BLaER1 (cell line): ENCODE measurements around the gene BMPR1B.
A peak's percentile ranks its signal among the peaks of the same experiment; 100 is the strongest.

Experiments used
- H3K27ac ChIP-seq: shearing (Covaris generic); formaldehyde crosslinking; 2 replicates; pipeline ENCODE4 v1.8.1; 2022
- H3K27me3 ChIP-seq: shearing (Covaris generic); formaldehyde crosslinking; 2 replicates; pipeline ENCODE4 v1.8.1; 2022
- H3K36me3 ChIP-seq: shearing (Covaris generic); formaldehyde crosslinking; 2 replicates; pipeline ENCODE4 v1.8.1; 2022
- H3K4me1 ChIP-seq: shearing (Covaris generic); formaldehyde crosslinking; 2 replicates; pipeline ENCODE4 v1.8.1; 2022
- H3K4me2 ChIP-seq: shearing (Covaris generic); formaldehyde crosslinking; 2 replicates; pipeline ENCODE4 v1.8.1; 2022
- H3K4me3 ChIP-seq: shearing (Covaris generic); formaldehyde crosslinking; 2 replicates; pipeline ENCODE4 v1.8.1; 2022
- H3K9ac ChIP-seq: shearing (Covaris generic); formaldehyde crosslinking; 2 replicates; pipeline ENCODE4 v1.8.1; 2022
- H3K9me3 ChIP-seq: shearing (Covaris generic); formaldehyde crosslinking; 2 replicates; pipeline ENCODE4 v1.8.1; 2022
- H4K20me1 ChIP-seq: shearing (Covaris generic); formaldehyde crosslinking; 2 replicates; pipeline ENCODE4 v1.8.1; 2022
- Cebpa-rat ChIP-seq: shearing (Covaris generic); IDR thresholded peaks from 2 replicates; pipeline ENCODE4 v1.8.1; 2022

The BMPR1B gene

DNA sequence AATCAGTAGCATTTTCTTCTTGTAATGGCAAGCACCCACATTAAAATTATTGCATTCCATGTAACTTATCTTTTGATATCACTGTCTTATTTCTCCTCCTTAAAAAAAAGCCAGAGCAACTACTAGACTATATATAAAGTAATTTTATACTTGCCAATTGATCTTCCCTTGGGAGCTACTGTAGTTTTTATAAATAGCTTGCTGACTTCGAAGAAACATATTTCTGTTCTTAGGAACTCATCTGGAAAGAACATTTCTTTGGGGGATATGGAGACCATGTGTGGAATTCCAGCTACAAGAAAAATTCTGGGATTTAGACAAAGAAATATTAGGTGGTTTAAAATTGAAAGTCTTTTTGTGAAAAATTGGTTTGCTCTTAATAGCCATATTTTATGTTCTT, 94.9 kb downstream of the BMPR1B start:
- H3K4me2 ChIP-seq: peak overlapping the region; percentile 19; the same call in 1 of the 2 replicates
- no peak overlapping the region for H3K27ac ChIP-seq
- H3K4me1 ChIP-seq: peaks cover 6% of the 10 kb centered on the region
- no peaks in the 10 kb centered on the region for H3K36me3 ChIP-seq
- no peak overlapping the region for H3K4me3 ChIP-seq
- no peaks in the 10 kb centered on the region for H3K9me3 ChIP-seq
- no peak for TF ChIP-seq Cebpa-rat
- no peak overlapping the region for H3K9ac ChIP-seq
- H4K20me1 ChIP-seq: no peaks in the 10 kb centered on the region
- H3K27me3 ChIP-seq: no peaks in the 10 kb centered on the region

DNA sequence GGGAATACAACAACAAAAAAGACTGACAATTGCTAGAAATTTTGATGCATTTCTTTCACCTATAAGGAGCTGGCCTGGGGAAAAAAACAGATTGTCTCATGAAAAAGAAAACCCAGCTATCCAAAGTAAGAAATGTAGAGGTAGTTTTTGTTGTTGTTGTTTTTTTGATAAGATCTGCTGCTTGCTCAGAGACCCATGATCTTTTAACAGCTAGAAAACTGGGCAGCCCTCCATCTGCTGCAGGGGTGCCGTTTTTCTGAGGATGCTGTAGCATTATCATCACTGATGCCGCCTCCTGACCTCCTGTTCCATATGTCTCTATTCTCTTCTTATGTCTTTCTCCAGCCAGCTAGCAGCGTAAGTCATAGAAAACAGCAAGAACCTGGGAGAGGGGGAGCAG, 98.3 kb downstream of the BMPR1B start:
- H3K27me3 ChIP-seq: no peaks in the 10 kb centered on the region
- no peaks in the 10 kb centered on the region for H3K9me3 ChIP-seq
- no peaks in the 10 kb centered on the region for H3K36me3 ChIP-seq
- H3K4me3 ChIP-seq: no peak overlapping the region
- H3K4me1 ChIP-seq: peaks cover 14% of the 10 kb centered on the region
- no peak overlapping the region for H3K9ac ChIP-seq
- H3K27ac ChIP-seq: no peak overlapping the region
- no peaks in the 10 kb centered on the region for H4K20me1 ChIP-seq
- TF ChIP-seq Cebpa-rat: no peak
- no peak overlapping the region for H3K4me2 ChIP-seq

DNA sequence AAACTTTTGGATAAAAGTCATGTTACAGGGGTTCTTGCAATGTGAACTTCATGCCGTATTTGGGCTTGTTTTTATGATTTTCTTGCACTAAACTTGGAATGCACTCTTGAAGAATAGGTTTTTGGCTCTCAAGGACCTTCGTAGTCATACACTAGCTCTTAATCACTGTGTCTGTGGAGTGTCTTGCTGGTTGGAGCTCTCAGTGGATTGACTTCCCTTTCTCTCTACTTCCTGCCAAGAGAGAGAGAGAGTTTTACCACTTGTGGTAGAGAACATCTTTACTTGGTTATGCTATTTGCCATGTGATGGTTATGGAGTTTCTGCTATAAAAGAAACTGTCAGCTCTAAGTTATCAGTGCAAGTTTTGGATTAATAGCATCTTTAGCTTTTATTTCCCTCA, 112.4 kb downstream of the BMPR1B start:
- H3K9me3 ChIP-seq: no peaks in the 10 kb centered on the region
- H4K20me1 ChIP-seq: no peaks in the 10 kb centered on the region
- no peak overlapping the region for H3K4me2 ChIP-seq
- no peak overlapping the region for H3K9ac ChIP-seq
- H3K27ac ChIP-seq: no peak overlapping the region
- TF ChIP-seq Cebpa-rat: no peak
- no peak overlapping the region for H3K4me3 ChIP-seq
- H3K36me3 ChIP-seq: no peaks in the 10 kb centered on the region
- H3K27me3 ChIP-seq: no peaks in the 10 kb centered on the region
- no peaks in the 10 kb centered on the region for H3K4me1 ChIP-seq

DNA sequence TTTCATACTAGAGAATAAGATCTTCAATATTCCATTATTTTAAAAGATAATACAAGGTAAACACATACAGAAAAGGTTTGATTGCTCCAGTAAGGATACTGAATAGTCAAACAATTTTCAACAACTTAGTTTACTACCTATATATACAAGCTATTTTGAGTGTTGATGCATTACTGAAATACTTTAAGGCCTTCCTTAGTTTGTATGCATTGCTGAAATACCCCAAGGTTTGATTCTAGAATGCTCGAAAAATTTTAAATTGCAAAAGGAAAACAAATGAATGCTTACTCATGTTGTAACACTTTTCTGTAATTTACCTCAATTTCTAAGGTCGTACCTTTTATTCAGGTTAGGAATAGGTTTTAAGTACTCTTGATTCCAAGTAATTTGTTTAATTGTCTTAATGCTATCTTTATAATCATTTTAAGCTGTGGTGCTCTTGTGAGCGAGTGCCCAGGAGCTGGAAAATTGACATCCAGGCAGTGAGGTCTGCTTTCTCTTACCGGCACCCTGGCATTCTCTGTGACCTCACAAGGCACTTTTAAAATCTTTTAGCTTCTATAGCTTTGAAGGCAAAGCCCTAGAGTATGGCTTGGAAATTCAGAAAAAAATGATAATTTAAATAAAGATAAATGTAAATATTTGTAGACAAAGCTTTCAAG, 114.0 kb downstream of the BMPR1B start:
- Histone ChIP-seq H3K9me3 (no peaks in the 10 kb centered on the region), H3K27ac (no peak overlapping the region), H3K4me1 (no peaks in the 10 kb centered on the region), H4K20me1 (no peaks in the 10 kb centered on the region), H3K4me2 (no peak overlapping the region), H3K9ac (no peak overlapping the region), H3K27me3 (no peaks in the 10 kb centered on the region), H3K4me3 (no peak overlapping the region), H3K36me3 (no peaks in the 10 kb centered on the region)
- no peak for TF ChIP-seq Cebpa-rat

DNA sequence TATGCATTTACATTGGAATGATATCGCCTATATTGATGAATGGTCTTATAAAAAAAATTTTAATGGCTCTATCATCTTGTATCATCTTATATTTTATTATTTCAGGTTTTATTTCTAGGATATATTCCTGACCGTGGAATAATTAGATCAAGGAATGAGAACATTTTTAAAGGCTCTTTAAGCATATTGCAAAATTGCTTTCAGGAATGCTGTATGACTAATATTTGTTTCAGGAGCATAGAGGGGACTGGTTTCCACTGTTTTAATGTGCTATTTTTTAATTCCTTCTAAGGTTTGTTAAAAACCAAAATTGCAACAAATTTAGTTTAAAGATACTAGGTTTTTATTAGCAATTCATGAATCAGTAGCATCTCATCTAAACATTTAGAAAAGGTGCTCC, 120.2 kb downstream of the BMPR1B start:
- H3K9me3 ChIP-seq: no peaks in the 10 kb centered on the region
- no peak for TF ChIP-seq Cebpa-rat

DNA sequence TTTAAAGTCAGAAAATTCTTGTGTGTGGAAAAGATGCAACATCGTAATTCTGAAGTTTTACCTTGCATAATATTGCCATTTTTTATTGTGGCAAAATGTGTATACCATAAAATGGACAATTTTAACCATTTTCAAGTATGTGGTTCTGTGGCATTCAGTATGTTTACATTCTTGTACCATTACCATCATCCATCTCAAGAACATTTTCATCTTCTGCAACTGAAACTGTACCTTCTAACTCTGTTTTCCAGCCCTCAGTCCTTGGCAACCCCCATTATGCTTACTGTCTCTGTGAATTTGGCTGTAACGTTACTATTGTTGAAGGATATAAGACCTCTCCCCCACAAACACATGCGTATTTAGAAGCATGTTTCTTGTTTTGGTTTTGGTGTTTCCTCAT, 123.2 kb downstream of the BMPR1B start:
- no peak overlapping the region for H3K4me3 ChIP-seq
- no peak overlapping the region for H3K4me2 ChIP-seq
- H3K27me3 ChIP-seq: no peaks in the 10 kb centered on the region

More for the DNA sequence above, 120.2 kb downstream of the BMPR1B start:
- H3K9ac ChIP-seq: no peak overlapping the region
- H3K27me3 ChIP-seq: no peaks in the 10 kb centered on the region
- H3K4me1 ChIP-seq: peaks cover 5% of the 10 kb centered on the region; the same call in 1 of the 2 replicates
- H3K27ac ChIP-seq: no peak overlapping the region
- H3K36me3 ChIP-seq: no peaks in the 10 kb centered on the region
- no peak overlapping the region for H3K4me3 ChIP-seq
- H4K20me1 ChIP-seq: no peaks in the 10 kb centered on the region
- H3K4me2 ChIP-seq: no peak overlapping the region

DNA sequence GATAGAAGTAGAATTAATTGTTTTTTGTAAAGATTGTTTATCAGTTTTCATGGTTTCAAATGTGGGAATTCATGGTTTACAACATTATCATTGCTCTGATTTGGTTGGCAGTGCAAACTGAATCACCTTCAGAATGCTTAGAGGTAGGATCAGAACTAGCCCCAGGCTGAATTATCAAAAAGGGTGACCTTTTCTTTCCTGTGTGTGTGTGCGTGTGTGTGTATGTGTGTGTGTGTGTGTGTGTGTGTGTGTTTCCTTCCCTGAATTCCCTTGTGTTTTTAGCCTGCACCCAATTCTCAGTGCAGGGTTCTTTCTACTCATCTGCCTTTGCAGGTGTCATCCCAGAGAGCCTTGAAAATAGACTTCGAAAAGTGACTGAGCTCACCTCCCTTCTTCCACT, 125.0 kb downstream of the BMPR1B start:
- no peaks in the 10 kb centered on the region for H3K4me1 ChIP-seq
- no peak overlapping the region for H3K27ac ChIP-seq
- no peaks in the 10 kb centered on the region for H3K9me3 ChIP-seq
- H4K20me1 ChIP-seq: no peaks in the 10 kb centered on the region
- no peak overlapping the region for H3K9ac ChIP-seq
- H3K36me3 ChIP-seq: no peaks in the 10 kb centered on the region
- no peak overlapping the region for H3K4me2 ChIP-seq
- no peak overlapping the region for H3K4me3 ChIP-seq
- no peak for TF ChIP-seq Cebpa-rat
- no peaks in the 10 kb centered on the region for H3K27me3 ChIP-seq

More for the DNA sequence above, 123.2 kb downstream of the BMPR1B start:
- no peaks in the 10 kb centered on the region for H4K20me1 ChIP-seq
- H3K9me3 ChIP-seq: no peaks in the 10 kb centered on the region
- no peak for TF ChIP-seq Cebpa-rat
- no peaks in the 10 kb centered on the region for H3K36me3 ChIP-seq
- H3K9ac ChIP-seq: no peak overlapping the region
- H3K27ac ChIP-seq: no peak overlapping the region
- peaks cover 5% of the 10 kb centered on the region; the same call in 1 of the 2 replicates for H3K4me1 ChIP-seq

DNA sequence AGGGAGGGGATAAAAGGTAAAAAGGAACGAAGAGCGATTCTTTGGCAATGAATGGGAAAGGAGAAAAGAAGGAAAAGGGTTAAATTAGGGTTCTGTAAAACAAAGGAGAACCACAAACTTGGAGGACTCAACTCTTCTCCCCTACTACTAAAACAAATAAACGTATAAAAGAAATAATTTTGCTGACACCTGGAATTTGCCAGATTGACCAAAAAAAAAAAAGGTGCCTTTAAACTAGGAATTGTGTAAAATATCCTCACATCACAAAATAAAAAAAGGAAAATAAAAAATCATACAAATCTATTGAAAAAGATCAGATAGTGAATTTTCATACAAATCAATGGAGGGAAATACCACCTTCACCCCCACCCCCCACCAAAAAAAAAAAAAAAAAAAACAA, 129.3 kb downstream of the BMPR1B start:
- Histone ChIP-seq H3K27ac (no peak overlapping the region), H3K9ac (no peak overlapping the region), H3K4me2 (no peak overlapping the region), H3K27me3 (no peaks in the 10 kb centered on the region), H3K4me3 (no peak overlapping the region), H3K4me1 (no peaks in the 10 kb centered on the region), H3K9me3 (no peaks in the 10 kb centered on the region), H4K20me1 (no peaks in the 10 kb centered on the region), H3K36me3 (no peaks in the 10 kb centered on the region)
- TF ChIP-seq Cebpa-rat: no peak

DNA sequence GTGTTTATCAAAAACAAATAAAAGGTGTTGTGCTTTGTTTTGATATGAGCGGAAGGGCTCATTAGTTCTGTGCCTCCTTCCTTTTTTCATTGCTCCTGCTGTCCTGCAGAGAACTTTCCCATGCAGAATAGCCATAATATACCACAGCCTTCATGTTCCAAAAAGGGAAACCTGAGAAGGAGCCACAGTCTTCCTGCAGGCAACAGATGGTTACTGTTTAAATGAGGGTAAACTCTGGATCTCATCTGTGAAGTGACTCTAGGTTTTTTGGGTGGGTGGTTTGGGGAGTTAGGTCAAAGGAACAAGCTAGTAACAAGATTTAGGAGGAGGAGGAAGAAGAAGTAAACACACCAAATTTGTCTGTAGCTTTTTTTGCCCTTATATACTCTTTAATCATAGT, 131.8 kb downstream of the BMPR1B start:
- no peak overlapping the region for H3K27ac ChIP-seq
- H3K27me3 ChIP-seq: no peaks in the 10 kb centered on the region
- H3K4me1 ChIP-seq: no peaks in the 10 kb centered on the region
- H3K9ac ChIP-seq: no peak overlapping the region
- H4K20me1 ChIP-seq: no peaks in the 10 kb centered on the region
- H3K4me2 ChIP-seq: no peak overlapping the region
- H3K4me3 ChIP-seq: no peak overlapping the region
- H3K36me3 ChIP-seq: no peaks in the 10 kb centered on the region
- TF ChIP-seq Cebpa-rat: no peak
- H3K9me3 ChIP-seq: no peaks in the 10 kb centered on the region

DNA sequence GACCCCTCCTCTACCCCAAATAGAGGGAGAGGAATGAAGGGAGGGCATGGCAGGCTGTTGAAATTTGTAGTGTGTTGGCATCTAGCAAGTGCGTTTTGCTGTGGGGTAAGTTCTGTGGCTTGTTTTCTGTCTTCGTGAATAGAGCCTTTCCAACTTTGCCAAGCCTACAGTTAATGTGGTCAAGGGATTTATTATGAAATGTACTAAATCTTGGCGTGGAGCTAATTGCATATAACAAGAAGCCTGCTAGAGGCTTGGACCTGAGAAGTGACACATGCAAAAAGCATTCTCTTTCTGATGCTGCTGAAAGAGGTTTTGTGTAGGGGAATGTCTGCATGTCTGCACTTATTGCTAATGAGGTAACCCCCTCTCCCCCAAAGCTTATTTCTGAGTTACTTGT, 132.2 kb downstream of the BMPR1B start:
- no peaks in the 10 kb centered on the region for H3K9me3 ChIP-seq
- H3K27ac ChIP-seq: no peak overlapping the region
- no peaks in the 10 kb centered on the region for H4K20me1 ChIP-seq
- no peak for TF ChIP-seq Cebpa-rat
- H3K4me3 ChIP-seq: no peak overlapping the region
- H3K36me3 ChIP-seq: no peaks in the 10 kb centered on the region
- H3K4me1 ChIP-seq: no peaks in the 10 kb centered on the region
- H3K9ac ChIP-seq: no peak overlapping the region
- no peaks in the 10 kb centered on the region for H3K27me3 ChIP-seq
- H3K4me2 ChIP-seq: no peak overlapping the region

DNA sequence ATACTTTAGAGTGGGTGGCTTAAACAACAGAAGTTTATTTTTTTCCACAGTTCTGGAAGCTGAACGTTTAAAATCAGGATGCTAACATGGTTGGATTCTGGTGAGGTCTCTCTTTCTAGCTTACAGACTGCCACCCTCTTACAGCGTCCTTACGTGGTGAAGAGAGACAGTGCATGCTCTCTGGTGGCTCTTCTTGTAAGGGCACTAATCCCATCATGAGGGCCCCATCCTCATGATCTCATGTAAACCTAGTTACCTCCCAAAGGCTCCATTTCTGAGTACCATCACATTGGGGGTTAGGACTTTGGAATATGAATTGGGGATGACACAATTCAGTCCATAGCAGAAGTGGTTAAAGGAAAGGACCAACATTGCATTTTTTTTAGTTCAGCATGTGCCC, 132.8 kb downstream of the BMPR1B start:
- no peak overlapping the region for H3K4me3 ChIP-seq
- no peak overlapping the region for H3K4me2 ChIP-seq
- no peaks in the 10 kb centered on the region for H3K4me1 ChIP-seq
- no peak for TF ChIP-seq Cebpa-rat
- no peaks in the 10 kb centered on the region for H3K9me3 ChIP-seq
- H3K9ac ChIP-seq: no peak overlapping the region
- H3K27ac ChIP-seq: no peak overlapping the region
- H3K36me3 ChIP-seq: no peaks in the 10 kb centered on the region
- no peaks in the 10 kb centered on the region for H3K27me3 ChIP-seq
- H4K20me1 ChIP-seq: no peaks in the 10 kb centered on the region
